HG03060 (cell line): ENCODE data around the gene SLC7A6.
A peak's percentile ranks its signal among the peaks of the same experiment; 100 is the strongest.
"Not testable (repeated sequence)": the region's sequence is repeated elsewhere in the genome, so short reads cannot be mapped to it uniquely, and the experiment has no call there.

Experiments used
- ATAC-seq: cut with Tn5 transposase; IDR thresholded peaks from one replicate; pipeline ENCODE4 v1.9.1; 2021; ENCODE audit warnings: low read depth, moderate number of reproducible peaks; ENCODE audit not compliant: unreplicated experiment

Gene SLC7A6

GRCh38 chr16:68279726-68280558 lies 15.6 kb downstream of the SLC7A6 start:
- no peak for ATAC-seq

- no peak for ATAC-seq
These were observed 17.2 kb downstream of the SLC7A6 start for GRCh38 chr16:68281368-68282063.

- ATAC-seq: no peak
These were observed 17.7 kb downstream of the SLC7A6 start for GRCh38 chr16:68282064-68282452.

- no peak for ATAC-seq
These were observed 19.0 kb downstream of the SLC7A6 start for GRCh38 chr16:68283346-68283745.

- ATAC-seq: peak; percentile 38
These were observed 19.7 kb downstream of the SLC7A6 start for GRCh38 chr16:68283801-68284598.

- no peak for ATAC-seq
These were observed 20.5 kb downstream of the SLC7A6 start for GRCh38 chr16:68284847-68285246.

GRCh38 chr16:68285683-68286082 lies 21.4 kb downstream of the SLC7A6 start:
- no peak for ATAC-seq

GRCh38 chr16:68286153-68287074 lies 22.1 kb downstream of the SLC7A6 start:
- no peak for ATAC-seq

GRCh38 chr16:68287276-68288251 lies 23.2 kb downstream of the SLC7A6 start:
- ATAC-seq: no peak

- ATAC-seq: no peak
These were observed 23.9 kb downstream of the SLC7A6 start for GRCh38 chr16:68288252-68288650.

- not testable (repeated sequence) for ATAC-seq
These were observed 24.5 kb downstream of the SLC7A6 start for GRCh38 chr16:68288796-68289195.

GRCh38 chr16:68289202-68289601 lies 24.9 kb downstream of the SLC7A6 start:
- no peak for ATAC-seq

- ATAC-seq: peak; percentile 48
These were observed 25.4 kb downstream of the SLC7A6 start for GRCh38 chr16:68289621-68290329.

GRCh38 chr16:68290450-68290849 lies 26.1 kb downstream of the SLC7A6 start:
- ATAC-seq: no peak

GRCh38 chr16:68291227-68291626 lies 26.9 kb downstream of the SLC7A6 start:
- ATAC-seq: no peak

- ATAC-seq: no peak
These were observed 28.1 kb downstream of the SLC7A6 start for GRCh38 chr16:68292425-68292824.

GRCh38 chr16:68296291-68296690 lies 32.0 kb downstream of the SLC7A6 start:
- ATAC-seq: no peak

- ATAC-seq: no peak
These were observed 32.4 kb downstream of the SLC7A6 start for GRCh38 chr16:68296693-68297092.
